ENCODE results near the gene RGS3.

Gene RGS3

GRCh38 chr9:113526231-113526746 lies 62.8 kb downstream of the RGS3 start:
- H3K9me2 ChIP-seq (ENCODE audit: low read depth, low read length) = no peaks in the 10 kb centered on the region
- H3K27ac ChIP-seq (ENCODE audit: low read depth, low read length, poor library complexity, severe bottlenecking) = no peak overlapping the region
- no peak overlapping the region for H3K4me3 ChIP-seq (ENCODE audit: low read depth, low read length, poor library complexity, severe bottlenecking)
- H3K4me1 ChIP-seq (ENCODE audit: insufficient read depth, low read length, severe bottlenecking) = peaks cover 35% of the 10 kb centered on the region
- no peak overlapping the region for H2AFZ ChIP-seq (ENCODE audit: low read length)
- H3K9me3 ChIP-seq (ENCODE audit: low read length) = no peaks in the 10 kb centered on the region
- H3K79me2 ChIP-seq (ENCODE audit: insufficient read depth, low read length) = no peaks in the 10 kb centered on the region
- no peak overlapping the region for H3K9ac ChIP-seq (ENCODE audit: low read length)
- H4K20me1 ChIP-seq (ENCODE audit: insufficient read depth, low read length) = no peaks in the 10 kb centered on the region
- no peaks in the 10 kb centered on the region for H3F3A ChIP-seq (ENCODE audit: insufficient read depth, low read length)
- H3K27me3 ChIP-seq (ENCODE audit: insufficient read depth, low read length) = no peaks in the 10 kb centered on the region; the same call in 1 of the 2 replicates
- H3K4me2 ChIP-seq (ENCODE audit: low read length) = no peak overlapping the region
- no peaks in the 10 kb centered on the region for H3K36me3 ChIP-seq (ENCODE audit: insufficient read depth, low read length)
- TF ChIP-seq EZH2 (IDR thresholded peaks at IDR 0.05; ENCODE audit: borderline replicate concordance, low read length) (no peak), CTCF (IDR thresholded peaks at IDR 0.05; ENCODE audit: low read length) (no peak)

GRCh38 chr9:113526841-113527240 lies 63.3 kb downstream of the RGS3 start:
- H3K9me3 ChIP-seq (ENCODE audit: low read length) = no peaks in the 10 kb centered on the region
- H4K20me1 ChIP-seq (ENCODE audit: insufficient read depth, low read length) = no peaks in the 10 kb centered on the region
- no peaks in the 10 kb centered on the region for H3K79me2 ChIP-seq (ENCODE audit: insufficient read depth, low read length)
- no peak overlapping the region for H3K9ac ChIP-seq (ENCODE audit: low read length)
- no peaks in the 10 kb centered on the region for H3K9me2 ChIP-seq (ENCODE audit: low read depth, low read length)
- H3K27me3 ChIP-seq (ENCODE audit: insufficient read depth, low read length) = no peaks in the 10 kb centered on the region; the same call in 1 of the 2 replicates
- no peaks in the 10 kb centered on the region for H3K36me3 ChIP-seq (ENCODE audit: insufficient read depth, low read length)
- no peak overlapping the region for H2AFZ ChIP-seq (ENCODE audit: low read length)
- TF ChIP-seq CTCF (IDR thresholded peaks at IDR 0.05; ENCODE audit: low read length) = no peak
- no peak for TF ChIP-seq EZH2 (IDR thresholded peaks at IDR 0.05; ENCODE audit: borderline replicate concordance, low read length)
- no peak overlapping the region for H3K4me2 ChIP-seq (ENCODE audit: low read length)
- H3F3A ChIP-seq (ENCODE audit: insufficient read depth, low read length) = no peaks in the 10 kb centered on the region
- no peak overlapping the region for H3K27ac ChIP-seq (ENCODE audit: low read depth, low read length, poor library complexity, severe bottlenecking)
- H3K4me1 ChIP-seq (ENCODE audit: insufficient read depth, low read length, severe bottlenecking) = peaks cover 30% of the 10 kb centered on the region
- no peak overlapping the region for H3K4me3 ChIP-seq (ENCODE audit: low read depth, low read length, poor library complexity, severe bottlenecking)

- H3K27ac ChIP-seq (ENCODE audit: low read depth, low read length, poor library complexity, severe bottlenecking) = no peak overlapping the region
- no peaks in the 10 kb centered on the region for H4K20me1 ChIP-seq (ENCODE audit: insufficient read depth, low read length)
- no peak for TF ChIP-seq CTCF (IDR thresholded peaks at IDR 0.05; ENCODE audit: low read length)
- TF ChIP-seq EZH2 (IDR thresholded peaks at IDR 0.05; ENCODE audit: borderline replicate concordance, low read length) = no peak
- no peaks in the 10 kb centered on the region for H3K9me2 ChIP-seq (ENCODE audit: low read depth, low read length)
- no peaks in the 10 kb centered on the region for H3K36me3 ChIP-seq (ENCODE audit: insufficient read depth, low read length)
- H3K4me1 ChIP-seq (ENCODE audit: insufficient read depth, low read length, severe bottlenecking) = peaks cover 17% of the 10 kb centered on the region
- H2AFZ ChIP-seq (ENCODE audit: low read length) = no peak overlapping the region
- no peaks in the 10 kb centered on the region for H3F3A ChIP-seq (ENCODE audit: insufficient read depth, low read length)
- H3K4me3 ChIP-seq (ENCODE audit: low read depth, low read length, poor library complexity, severe bottlenecking) = no peak overlapping the region
- H3K79me2 ChIP-seq (ENCODE audit: insufficient read depth, low read length) = no peaks in the 10 kb centered on the region
- no peak overlapping the region for H3K4me2 ChIP-seq (ENCODE audit: low read length)
- no peaks in the 10 kb centered on the region; the same call in 1 of the 2 replicates for H3K27me3 ChIP-seq (ENCODE audit: insufficient read depth, low read length)
- H3K9me3 ChIP-seq (ENCODE audit: low read length) = no peaks in the 10 kb centered on the region
- no peak overlapping the region for H3K9ac ChIP-seq (ENCODE audit: low read length)
Measured at GRCh38 chr9:113528088-113528487, 64.6 kb downstream of the RGS3 start.
